BJ (cell line): ENCODE results near the gene TYMS. TPM values are rescaled to one million over a fixed set of nuclear protein-coding genes. Genes with fewer than 3 reads are reported as not detected.

Experiments
- CTCF ChIA-PET: fragments of 350-600 bp; formaldehyde crosslinking; extraction: SDS; loops from one replicate; lab custom pipeline; 2021; ENCODE audit warnings: antibody characterized with exemption, inconsistent platforms; lab: Yijun Ruan, JAX
- POLR2A ChIA-PET: fragments of 300-600 bp; sonication (Branson Sonifier 250); formaldehyde crosslinking; extraction: SDS; loops from one replicate; lab custom pipeline; 2021; ENCODE audit warnings: antibody characterized with exemption; lab: Charles Lee
- DNase-seq: peaks from one replicate; pipeline ENCODE4 v3.0.0-alpha.2; 2011; ENCODE audit warnings: low read depth
- H3K27me3 ChIP-seq: 2 replicates; pipeline ENCODE4 v1.6.0; 2011; ENCODE audit warnings: low read length; ENCODE audit not compliant: control insufficient read depth, insufficient read depth
- H3K36me3 ChIP-seq: 2 replicates; pipeline ENCODE4 v1.5.1; 2011; ENCODE audit warnings: low read length; ENCODE audit not compliant: control insufficient read depth, insufficient read depth
- H3K4me3 ChIP-seq: 2 replicates; pipeline ENCODE4 v1.5.1; 2011; ENCODE audit warnings: low read depth, mild to moderate bottlenecking, control low read depth, low read length
- polyA plus RNA-seq: library from polyadenylated mRNA; depleted of rRNA; stranded (reverse); fragments of >200 nt; gene quantifications from 2 replicates; pipeline ENCODE4 v1.2.3, GENCODE V29; 2011
- TF ChIP-seq, protein P1 (sequence below): IDR thresholded peaks from 2 replicates; pipeline ENCODE4 v1.5.1; 2011; ENCODE audit warnings: low read depth, mild to moderate bottlenecking, control low read depth, inconsistent platforms, low read length, moderate library complexity; ENCODE audit not compliant: insufficient read depth

TYMS gene
- polyA plus RNA-seq, 1 experiment, result 146 TPM

- no peak for DNase-seq
- TF ChIP-seq, protein P1, sequence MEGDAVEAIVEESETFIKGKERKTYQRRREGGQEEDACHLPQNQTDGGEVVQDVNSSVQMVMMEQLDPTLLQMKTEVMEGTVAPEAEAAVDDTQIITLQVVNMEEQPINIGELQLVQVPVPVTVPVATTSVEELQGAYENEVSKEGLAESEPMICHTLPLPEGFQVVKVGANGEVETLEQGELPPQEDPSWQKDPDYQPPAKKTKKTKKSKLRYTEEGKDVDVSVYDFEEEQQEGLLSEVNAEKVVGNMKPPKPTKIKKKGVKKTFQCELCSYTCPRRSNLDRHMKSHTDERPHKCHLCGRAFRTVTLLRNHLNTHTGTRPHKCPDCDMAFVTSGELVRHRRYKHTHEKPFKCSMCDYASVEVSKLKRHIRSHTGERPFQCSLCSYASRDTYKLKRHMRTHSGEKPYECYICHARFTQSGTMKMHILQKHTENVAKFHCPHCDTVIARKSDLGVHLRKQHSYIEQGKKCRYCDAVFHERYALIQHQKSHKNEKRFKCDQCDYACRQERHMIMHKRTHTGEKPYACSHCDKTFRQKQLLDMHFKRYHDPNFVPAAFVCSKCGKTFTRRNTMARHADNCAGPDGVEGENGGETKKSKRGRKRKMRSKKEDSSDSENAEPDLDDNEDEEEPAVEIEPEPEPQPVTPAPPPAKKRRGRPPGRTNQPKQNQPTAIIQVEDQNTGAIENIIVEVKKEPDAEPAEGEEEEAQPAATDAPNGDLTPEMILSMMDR, result no peak
- Histone ChIP-seq H3K36me3 (no peaks in the 10 kb centered on the region), H3K27me3 (no peaks in the 10 kb centered on the region), H3K4me3 (peak overlapping the region; percentile 65)
- POLR2A ChIA-PET, result interaction anchor here (0.6 kb wide), 2 partner anchors 12 to 44 kb away, joined by 3 read pairs; no protein-coding TSS in a partner anchor
- CTCF ChIA-PET, result interaction anchor here (1.4 to 2.2 kb wide), 3 partner anchors 35 to 180 kb away, joined by 4 to 7 read pairs (median 5); partner anchors contain the start of gene ENOSF1
Observed at GRCh38 chr18:658947-659533, 1.6 kb downstream of the TYMS start.

DNA sequence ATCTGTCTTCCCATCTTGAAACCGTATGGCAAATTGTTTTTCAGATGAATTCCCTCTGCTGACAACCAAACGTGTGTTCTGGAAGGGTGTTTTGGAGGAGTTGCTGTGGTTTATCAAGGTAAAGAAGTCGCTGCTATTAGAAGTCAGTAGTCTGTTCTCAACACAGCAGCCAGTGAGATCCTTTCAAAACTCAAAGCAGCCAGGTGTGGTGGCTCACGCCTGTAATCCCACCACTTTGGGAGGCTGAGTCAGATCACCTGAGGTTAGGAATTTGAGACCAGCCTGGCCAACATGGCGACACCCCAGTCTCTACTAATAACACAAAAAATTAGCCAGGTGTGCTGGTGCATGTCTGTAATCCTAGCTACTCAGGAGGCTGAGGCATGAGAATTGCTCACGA is 2.1 kb downstream of the TYMS start:
- POLR2A ChIA-PET, result no interaction called here
- DNase-seq, result no peak
- CTCF ChIA-PET, result interaction anchor here (2.0 to 2.2 kb wide), 2 partner anchors 36 to 53 kb away, joined by 5 to 7 read pairs; partner anchors contain the start of gene ENOSF1

DNA sequence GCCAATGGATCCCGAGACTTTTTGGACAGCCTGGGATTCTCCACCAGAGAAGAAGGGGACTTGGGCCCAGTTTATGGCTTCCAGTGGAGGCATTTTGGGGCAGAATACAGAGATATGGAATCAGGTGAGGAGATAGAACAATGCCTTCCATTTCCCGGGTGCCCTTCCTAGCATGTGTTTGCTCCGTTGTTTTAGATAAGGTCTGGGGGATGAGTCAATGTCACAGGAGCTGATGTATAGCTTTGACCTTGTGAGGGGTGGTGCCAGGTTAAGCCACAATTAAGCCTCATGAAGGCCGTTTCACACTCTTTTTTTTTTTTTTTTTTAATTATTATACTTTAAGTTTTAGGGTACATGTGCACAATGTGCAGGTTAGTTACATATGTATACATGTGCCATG is 4.7 kb downstream of the TYMS start:
- CTCF ChIA-PET, result no interaction called here
- no peaks in the 10 kb centered on the region for H3K27me3 ChIP-seq
- POLR2A ChIA-PET, result no interaction called here
- H3K36me3 ChIP-seq, result no peaks in the 10 kb centered on the region; the same call in 1 of the 2 replicates
- no peak for DNase-seq
- no peak overlapping the region for H3K4me3 ChIP-seq
- TF ChIP-seq, protein P1, result no peak

More for the DNA sequence above, 2.1 kb downstream of the TYMS start:
- Histone ChIP-seq H3K4me3 (no peak overlapping the region), H3K36me3 (no peaks in the 10 kb centered on the region), H3K27me3 (no peaks in the 10 kb centered on the region)
- TF ChIP-seq, protein P1, result no peak

- ChIA-PET CTCF (interaction anchor here (0.6 kb wide), 1 partner anchor 46 kb away, joined by 3 read pairs; the partner anchor contains the start of gene ENOSF1), POLR2A (no interaction called here)
- TF ChIP-seq, protein P1, result 0 out of 2 replicates have a peak, but pooled peaks have one; percentile 22
- H3K4me3 ChIP-seq, result no peak overlapping the region
- no peak for DNase-seq
- H3K27me3 ChIP-seq, result no peaks in the 10 kb centered on the region
- H3K36me3 ChIP-seq, result peaks cover 6% of the 10 kb centered on the region
Observed at GRCh38 chr18:666177-666576, 8.7 kb downstream of the TYMS start.

DNA sequence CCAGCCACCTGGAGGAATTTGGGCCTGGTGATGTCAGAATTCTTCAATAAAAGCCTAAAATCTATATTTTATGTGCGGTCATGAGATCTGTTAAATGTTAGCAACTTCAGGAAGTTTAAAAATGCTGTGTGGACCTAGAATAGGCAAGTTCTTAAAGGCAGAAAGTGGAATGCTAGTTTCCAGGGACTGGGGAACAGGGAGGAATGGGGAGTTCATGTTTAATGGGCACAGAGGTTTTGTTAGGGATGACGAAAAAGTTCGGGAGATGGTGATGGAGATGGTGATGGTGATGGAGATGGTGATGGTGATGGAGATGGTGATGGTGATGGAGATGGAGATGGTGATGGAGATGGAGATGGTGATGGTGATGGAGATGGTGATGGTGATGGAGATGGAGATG is 9.2 kb downstream of the TYMS start:
- Histone ChIP-seq H3K4me3 (no peak overlapping the region), H3K27me3 (no peaks in the 10 kb centered on the region), H3K36me3 (peaks cover 6% of the 10 kb centered on the region)
- ChIA-PET CTCF (interaction anchor here (0.6 kb wide), 1 partner anchor 46 kb away, joined by 3 read pairs; the partner anchor contains the start of gene ENOSF1), POLR2A (no interaction called here)
- DNase-seq, result no peak
- TF ChIP-seq, protein P1, result no peak
